Activated T-cell treated with anti-CD3 and anti-CD28 coated beads for 24 hours (primary cell): ENCODE results near the gene ZHX3.

Experiments used
- DNase-seq: peaks from one replicate; pipeline ENCODE4 v3.0.0-alpha.2; 2020; ENCODE audit warnings: low read depth

ZHX3 gene

DNA sequence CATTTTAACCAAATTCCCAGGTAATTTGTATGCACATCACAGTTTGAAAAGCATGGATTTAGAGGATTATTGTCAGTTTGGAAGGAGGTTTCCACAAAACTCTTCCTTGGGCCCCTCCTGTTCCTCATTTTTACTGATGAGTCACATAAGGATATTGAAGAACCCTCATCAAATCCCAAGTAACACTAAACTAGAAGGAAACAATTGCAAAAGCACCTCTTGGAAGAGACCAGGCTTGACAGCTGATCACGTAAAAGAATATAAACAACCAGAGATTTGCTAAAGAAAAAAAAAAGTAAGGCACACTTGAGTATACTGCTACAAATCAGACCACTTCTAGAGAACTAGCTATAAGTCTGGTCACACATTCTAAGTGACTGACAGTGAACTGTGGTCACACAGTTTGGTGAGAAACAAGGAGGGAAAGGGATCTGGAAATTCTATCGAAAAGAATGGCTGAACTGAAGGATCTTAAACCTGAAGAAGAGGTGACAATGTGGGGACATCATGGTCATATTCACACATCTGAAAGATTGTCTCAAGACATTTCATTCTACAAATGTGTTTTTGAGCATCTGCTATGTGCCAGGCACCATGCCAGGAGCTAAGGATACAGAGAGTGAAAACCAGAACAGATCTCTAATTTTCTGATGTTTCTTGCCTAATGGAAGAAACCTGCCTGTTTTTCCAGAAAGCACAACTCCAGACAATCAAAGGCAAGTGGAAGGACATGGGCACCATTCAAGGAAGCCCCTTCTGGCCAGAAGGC is 24.1 kb downstream of the ZHX3 start:
- no peak for DNase-seq

GRCh38 chr20:41290804-41291389 is 26.6 kb downstream of the ZHX3 start:
- no peak for DNase-seq

DNA sequence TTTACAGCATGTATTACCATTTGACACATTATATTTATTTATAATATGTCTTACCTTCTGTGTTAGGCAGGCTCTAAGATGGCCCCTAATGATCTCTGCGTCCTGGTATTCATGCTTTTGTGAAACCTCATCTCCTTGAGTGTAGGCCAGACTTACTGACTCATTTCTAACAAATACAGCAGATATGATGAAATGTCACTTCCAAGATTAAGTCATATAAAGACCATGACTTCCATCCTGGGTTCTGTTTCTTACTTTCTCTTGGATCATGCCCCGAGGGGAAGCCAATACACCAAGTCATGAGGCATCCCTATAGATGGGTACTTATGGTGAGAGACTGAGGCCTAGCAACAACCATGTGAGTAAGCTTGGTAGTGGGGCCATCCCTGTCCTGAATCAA is 30.2 kb downstream of the ZHX3 start:
- DNase-seq, result no peak

DNA sequence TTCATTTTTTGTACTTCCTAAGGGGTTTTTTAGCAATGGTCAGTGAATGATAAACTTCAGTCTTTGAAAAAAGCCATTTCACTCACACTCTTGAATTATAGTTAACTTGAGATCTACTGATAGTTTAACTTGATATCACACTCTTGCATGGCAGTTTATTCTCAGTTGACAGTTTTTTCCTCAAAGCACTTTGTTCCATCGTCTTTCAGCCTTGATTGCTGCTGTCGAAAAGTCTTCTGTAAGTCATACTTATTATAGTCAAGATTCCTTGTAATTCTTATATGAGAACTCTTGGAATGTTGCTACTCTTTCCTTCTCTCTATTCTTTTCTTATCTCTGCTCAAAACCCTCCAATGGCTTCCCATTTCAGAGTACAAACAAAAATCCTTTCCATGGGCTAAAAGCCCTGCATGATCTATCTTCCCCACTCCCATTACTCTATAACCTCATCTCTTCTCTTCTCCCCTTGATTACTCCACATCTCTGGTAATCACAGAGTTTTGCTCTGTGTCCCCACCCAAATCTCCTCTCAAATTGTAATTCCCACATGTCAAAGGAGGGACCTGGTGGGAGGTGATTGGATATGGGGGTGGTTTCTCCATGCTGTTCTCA is 31.2 kb downstream of the ZHX3 start:
- DNase-seq, result no peak

- no peak for DNase-seq
Observed at GRCh38 chr20:41279546-41280225, 37.8 kb downstream of the ZHX3 start.

GRCh38 chr20:41278936-41279335 is 38.6 kb downstream of the ZHX3 start:
- DNase-seq, result no peak

- DNase-seq, result no peak
Observed at GRCh38 chr20:41277049-41277448, 40.5 kb downstream of the ZHX3 start.

GRCh38 chr20:41276317-41276751 is 41.2 kb downstream of the ZHX3 start:
- DNase-seq, result no peak

GRCh38 chr20:41275301-41275731 is 42.2 kb downstream of the ZHX3 start:
- DNase-seq, result no peak

GRCh38 chr20:41274152-41274551 is 43.4 kb downstream of the ZHX3 start:
- no peak for DNase-seq

DNA sequence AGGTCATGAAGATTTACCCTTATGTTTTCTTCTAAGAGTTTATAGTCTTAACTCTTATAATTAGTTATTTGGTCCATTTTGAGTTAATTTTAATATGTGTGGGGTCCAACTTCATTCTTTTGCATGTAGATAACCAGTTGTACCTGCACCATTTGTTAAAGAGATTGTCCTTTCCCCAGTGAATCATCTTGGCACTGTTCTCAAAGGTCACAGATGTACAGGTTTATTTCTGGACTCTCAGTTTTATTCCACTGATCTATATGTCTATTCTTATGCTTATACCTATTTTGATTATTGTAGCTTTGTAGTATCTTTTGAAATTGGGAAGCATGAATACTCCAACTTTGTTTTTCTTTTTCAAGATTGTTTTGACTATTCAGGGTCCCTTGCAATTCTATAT is 44.1 kb downstream of the ZHX3 start:
- DNase-seq, result no peak

DNA sequence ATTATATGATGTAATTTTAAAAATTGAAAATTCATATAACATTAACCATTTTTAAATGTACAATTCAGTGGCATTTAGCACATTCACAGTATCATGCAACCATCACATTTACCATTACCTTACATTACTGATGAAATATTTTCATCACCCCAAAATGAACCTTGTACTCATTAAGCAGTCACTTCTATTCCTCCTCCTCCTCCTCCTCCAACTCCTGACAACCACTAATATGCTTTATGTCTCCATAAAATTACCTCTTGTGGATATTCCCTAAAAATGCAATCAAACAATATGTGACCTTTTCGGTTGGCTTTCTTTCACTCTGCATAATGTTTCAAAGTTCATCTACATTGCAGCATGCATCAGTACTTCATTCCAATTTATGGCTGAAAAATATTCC is 45.2 kb downstream of the ZHX3 start:
- no peak for DNase-seq

DNA sequence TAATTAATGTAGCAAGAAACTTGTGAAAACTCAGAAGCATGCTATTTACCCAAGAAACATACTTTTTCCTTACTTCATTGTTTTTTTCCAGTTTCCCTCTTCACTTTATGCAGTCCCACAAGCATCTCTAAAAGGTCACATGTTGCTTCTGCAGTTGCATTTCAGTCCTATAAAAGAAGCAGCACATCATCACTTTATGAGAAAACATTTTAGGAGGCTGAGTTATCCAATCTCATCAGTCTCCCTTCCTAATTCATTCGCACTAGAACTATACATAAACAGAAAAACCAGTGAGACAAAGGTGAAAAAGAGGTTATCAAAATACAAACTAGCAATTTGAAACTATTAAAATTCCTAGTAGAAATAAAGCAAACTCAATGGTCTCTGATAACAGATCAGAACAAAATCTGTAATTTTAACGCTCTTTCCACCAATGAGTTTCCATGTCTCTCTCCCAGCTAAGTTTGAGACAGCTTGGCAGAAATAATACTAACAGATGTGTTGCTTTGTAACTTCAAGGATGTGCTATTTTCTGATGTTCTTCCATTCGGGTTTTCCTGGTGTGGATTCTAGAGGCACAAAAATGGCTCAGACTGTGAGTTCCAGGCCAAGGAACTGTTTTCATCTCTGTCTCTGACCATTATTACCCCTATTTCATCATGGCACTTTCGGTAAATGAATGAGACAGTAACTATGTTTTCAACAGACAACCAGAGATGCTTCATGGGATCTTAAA is 48.4 kb downstream of the ZHX3 start:
- DNase-seq, result no peak

- DNase-seq, result no peak
Observed at GRCh38 chr20:41268402-41268801, 49.1 kb downstream of the ZHX3 start.

DNA sequence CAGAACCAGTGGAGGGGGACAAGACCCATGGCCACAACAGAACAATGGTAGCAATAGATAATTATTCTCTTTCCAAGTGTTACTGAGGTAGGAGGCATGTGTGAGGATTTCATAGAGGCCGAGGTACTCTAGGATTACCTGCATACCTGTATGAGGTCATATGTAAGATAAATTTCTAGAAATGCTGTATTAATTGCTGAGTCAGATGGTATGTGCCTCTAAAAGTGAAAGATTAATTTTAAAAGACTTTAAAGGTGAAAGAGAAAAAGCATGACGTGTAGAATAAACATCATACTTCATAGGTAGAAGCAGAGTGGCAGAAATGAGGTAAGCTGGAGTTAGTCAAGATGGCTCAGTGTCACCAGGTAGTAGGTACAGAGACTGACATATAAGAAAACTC is 51.6 kb downstream of the ZHX3 start:
- no peak for DNase-seq

DNA sequence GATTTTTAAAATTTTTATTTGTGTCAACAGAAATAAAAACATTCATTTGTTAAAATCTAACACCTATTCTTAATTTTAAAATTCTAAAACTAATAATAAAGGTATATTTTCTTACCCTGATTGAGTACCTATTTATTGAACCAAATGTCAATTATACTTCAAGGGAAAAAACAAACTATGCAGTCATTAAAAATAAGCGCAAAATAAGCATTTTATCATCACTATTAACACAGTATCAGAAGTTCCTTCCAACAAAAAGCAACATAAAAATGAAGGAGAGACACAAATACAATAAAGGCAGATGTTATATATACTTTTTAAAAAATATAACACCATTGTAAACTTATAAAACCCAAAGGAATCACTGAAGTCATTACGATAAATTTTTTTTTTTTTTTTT is 52.7 kb downstream of the ZHX3 start:
- DNase-seq, result no peak

DNA sequence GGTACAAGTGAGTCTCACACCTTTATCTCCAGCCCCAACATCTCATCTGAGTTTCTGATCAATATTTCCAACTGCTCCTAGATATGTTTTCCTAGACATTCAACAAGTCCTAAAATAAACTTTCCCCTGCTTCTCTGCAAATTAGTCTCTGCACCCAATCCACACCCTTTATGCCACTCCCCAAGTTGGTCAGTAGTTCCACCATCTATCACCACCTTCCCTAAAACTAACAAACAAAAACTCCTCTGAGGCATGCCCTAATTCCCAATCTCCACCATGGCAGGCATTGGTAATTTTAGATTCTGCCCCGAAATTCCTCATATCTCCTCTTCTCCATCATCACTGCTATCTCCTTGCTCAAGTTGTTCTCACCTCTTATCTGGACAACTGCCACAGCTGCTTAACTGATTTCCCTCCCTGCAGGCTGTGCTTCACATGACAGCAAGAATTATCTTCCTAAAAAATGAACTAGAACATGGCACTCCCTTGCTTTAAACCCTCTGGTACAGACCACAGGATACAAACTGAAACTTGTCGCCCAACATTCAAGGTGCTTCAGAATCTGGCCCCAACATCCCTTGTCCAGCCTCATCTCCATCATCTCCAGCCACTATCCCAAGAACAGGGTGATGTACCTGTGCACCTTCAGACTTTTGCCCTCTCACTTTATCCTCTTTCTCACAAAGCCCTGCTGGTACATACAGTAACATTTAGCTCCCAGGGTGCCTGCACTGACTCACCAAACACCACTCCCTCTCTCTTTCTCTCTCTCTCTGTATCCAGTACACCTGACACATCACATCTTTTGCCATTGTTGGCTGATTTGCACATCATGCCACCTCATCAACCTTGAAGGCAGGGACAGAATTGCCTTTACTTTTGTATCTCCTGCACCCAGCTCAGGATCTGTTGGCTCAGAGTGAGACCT is 55.5 kb downstream of the ZHX3 start:
- no peak for DNase-seq

DNA sequence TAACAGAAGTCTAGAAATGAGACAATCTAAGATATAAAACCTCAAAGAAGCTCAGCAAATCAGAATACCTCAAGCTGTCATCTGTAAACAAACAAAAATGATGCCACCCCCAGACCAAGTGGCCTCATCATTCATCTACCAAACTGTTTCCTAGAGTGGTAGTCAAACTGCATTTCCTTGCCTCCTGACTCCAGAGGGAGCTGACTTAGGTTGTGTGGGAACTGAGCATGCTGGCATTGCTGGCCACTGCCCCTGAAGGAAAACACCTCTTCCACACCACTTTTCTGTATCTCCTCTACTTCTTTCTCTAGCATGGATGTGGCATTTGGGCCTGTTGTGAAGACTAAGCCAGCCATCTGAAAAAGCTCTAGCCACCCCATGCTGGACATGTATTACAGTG is 56.3 kb downstream of the ZHX3 start:
- DNase-seq, result no peak

GRCh38 chr20:41260734-41261220 is 56.8 kb downstream of the ZHX3 start:
- no peak for DNase-seq

- no peak for DNase-seq
Observed at GRCh38 chr20:41259309-41259708, 58.2 kb downstream of the ZHX3 start.

DNA sequence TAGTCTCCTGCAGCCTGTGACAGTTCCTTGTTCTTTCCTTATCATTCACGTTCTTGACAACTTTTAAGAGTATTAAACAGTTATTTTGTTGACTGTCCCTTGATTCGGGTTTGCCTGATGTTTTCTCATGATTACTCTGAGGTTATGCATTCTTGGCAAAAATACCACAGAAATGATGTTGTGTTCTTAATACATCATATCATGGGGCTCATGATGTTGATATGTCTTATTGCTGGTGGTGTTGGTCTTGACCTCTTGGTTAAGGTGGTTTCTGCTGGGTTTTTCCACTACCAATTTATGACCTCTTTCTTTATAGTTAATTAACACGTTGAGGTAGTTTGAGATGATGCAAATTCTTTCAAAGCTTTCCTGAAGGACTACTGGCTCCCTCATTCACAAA is 59.1 kb downstream of the ZHX3 start:
- DNase-seq, result no peak
